Frontal cortex (tissue), 4 donors: ENCODE data around the gene CSTB. TPM values are rescaled to one million over a fixed set of nuclear protein-coding genes. Genes with fewer than 3 reads are reported as not detected.

Experiments used
- DNase-seq, 2 donors: peaks; one replicate each; pipeline ENCODE4 v3.0.0; 2012; ENCODE audit warnings: low spot score in 2 of 2
- FAIRE-seq: peaks from 2 replicates; lab custom pipeline; 2012; peaks lifted over from hg19 to GRCh38; lab: Jason Lieb, UNC
- small RNA-seq: library from RNA; depleted of rRNA; stranded (forward); fragments of <200 nt; gene quantifications from one replicate; pipeline ENCODE3, GENCODE V24; 2014
- total RNA-seq: library from RNA; depleted of rRNA; stranded (reverse); fragments of >200 nt; gene quantifications from one replicate; pipeline ENCODE4 v1.2.3, GENCODE V29; 2014
- donor health status: control.
- donor health status: control.
- donor health status: control.

The CSTB gene
- total RNA-seq, 1 donor from 2014 or later: 6.5 TPM

GRCh38 chr21:43735236-43736091, 40.6 kb downstream of the CSTB start:
- FAIRE-seq: no peak
- no peak for DNase-seq

GRCh38 chr21:43734928-43735229, 41.2 kb downstream of the CSTB start:
- FAIRE-seq (no peak), DNase-seq (no peak)

GRCh38 chr21:43734131-43734927, 41.8 kb downstream of the CSTB start:
- FAIRE-seq: no peak
- no peak for DNase-seq

GRCh38 chr21:43733529-43734071, 42.5 kb downstream of the CSTB start:
- no peak for FAIRE-seq

GRCh38 chr21:43733060-43733459, 43.0 kb downstream of the CSTB start:
- FAIRE-seq: no peak
- no peak for DNase-seq

More at GRCh38 chr21:43733529-43734071, 42.5 kb downstream of the CSTB start:
- peak in 1 of 2 donors; percentile 69 for DNase-seq

GRCh38 chr21:43731891-43732711, 44.0 kb downstream of the CSTB start:
- DNase-seq (no peak), FAIRE-seq (no peak)

- FAIRE-seq: no peak
- DNase-seq: no peak
Measured at GRCh38 chr21:43731476-43731875, 44.6 kb downstream of the CSTB start.

- FAIRE-seq (no peak), DNase-seq (peak; percentile 81 to 91)
Measured at GRCh38 chr21:43728467-43729390, 47.4 kb downstream of the CSTB start.

- no peak for DNase-seq
- no peak for FAIRE-seq
Measured at GRCh38 chr21:43728154-43728466, 48.0 kb downstream of the CSTB start.

- DNase-seq: no peak
- FAIRE-seq: no peak
Measured at GRCh38 chr21:43727519-43728153, 48.5 kb downstream of the CSTB start.

- DNase-seq (no peak), FAIRE-seq (no peak)
Measured at GRCh38 chr21:43726686-43727518, 49.2 kb downstream of the CSTB start.

Small RNA genes within 50 kb of the gene (small RNA-seq; reads per million reads assigned to genes)
- gene AP001052.1: not detected

Other genes with a start within 250 kb of the CSTB start
- gene HSF2BP, start 116.8 kb downstream of the CSTB start, total RNA-seq: 2.0 TPM
- 21.6 TPM for gene RRP1B, start 116.7 kb downstream of the CSTB start, total RNA-seq
- gene PDXK, start 57.2 kb downstream of the CSTB start, total RNA-seq: 22.4 TPM
- gene RRP1, start 13.3 kb upstream of the CSTB start, total RNA-seq: 13.9 TPM
- gene AGPAT3, start 88.9 kb upstream of the CSTB start, total RNA-seq: 26.1 TPM
- gene TRAPPC10, start 236.0 kb upstream of the CSTB start, total RNA-seq: 15.1 TPM